Measurements from ENCODE around the gene SPATA12.

SPATA12 gene

DNA sequence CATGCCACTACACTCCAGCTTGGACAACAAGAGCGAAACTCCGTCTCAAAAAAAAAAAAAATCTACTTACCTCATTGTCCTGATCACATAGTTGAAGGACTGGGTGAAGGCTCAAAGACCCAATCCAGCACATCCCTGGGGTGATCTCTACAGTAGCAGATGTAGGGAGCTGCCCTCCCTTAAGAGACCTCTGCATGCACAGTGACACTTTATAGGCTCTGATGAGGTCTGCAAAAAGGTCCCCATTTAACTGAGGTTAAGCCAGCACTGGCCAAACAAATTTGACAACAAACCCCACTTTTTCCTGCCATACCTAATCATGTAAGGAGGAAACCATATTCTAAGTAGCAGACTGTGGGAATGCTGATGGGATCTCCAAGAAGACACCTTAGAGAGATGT is 31.1 kb upstream of the SPATA12 start:
- H2AFZ ChIP-seq (ENCODE audit: low read depth, low read length, severe bottlenecking): no peak overlapping the region
- no peaks in the 10 kb centered on the region for H4K20me1 ChIP-seq (ENCODE audit: low read depth, low read length)
- no peaks in the 10 kb centered on the region for H3F3A ChIP-seq (ENCODE audit: insufficient read depth)
- H3K27me3 ChIP-seq (ENCODE audit: low read length): no peaks in the 10 kb centered on the region
- H3K36me3 ChIP-seq (ENCODE audit: low read length): no peaks in the 10 kb centered on the region
- H3K27ac ChIP-seq (ENCODE audit: low read depth, low read length): no peak overlapping the region
- H3K79me2 ChIP-seq (ENCODE audit: insufficient read depth, low read length): no peaks in the 10 kb centered on the region
- TF ChIP-seq EZH2phosphoT487 (conservative IDR thresholded peaks at IDR 0.05; ENCODE audit: low read length): no peak
- TF ChIP-seq, protein P1, sequence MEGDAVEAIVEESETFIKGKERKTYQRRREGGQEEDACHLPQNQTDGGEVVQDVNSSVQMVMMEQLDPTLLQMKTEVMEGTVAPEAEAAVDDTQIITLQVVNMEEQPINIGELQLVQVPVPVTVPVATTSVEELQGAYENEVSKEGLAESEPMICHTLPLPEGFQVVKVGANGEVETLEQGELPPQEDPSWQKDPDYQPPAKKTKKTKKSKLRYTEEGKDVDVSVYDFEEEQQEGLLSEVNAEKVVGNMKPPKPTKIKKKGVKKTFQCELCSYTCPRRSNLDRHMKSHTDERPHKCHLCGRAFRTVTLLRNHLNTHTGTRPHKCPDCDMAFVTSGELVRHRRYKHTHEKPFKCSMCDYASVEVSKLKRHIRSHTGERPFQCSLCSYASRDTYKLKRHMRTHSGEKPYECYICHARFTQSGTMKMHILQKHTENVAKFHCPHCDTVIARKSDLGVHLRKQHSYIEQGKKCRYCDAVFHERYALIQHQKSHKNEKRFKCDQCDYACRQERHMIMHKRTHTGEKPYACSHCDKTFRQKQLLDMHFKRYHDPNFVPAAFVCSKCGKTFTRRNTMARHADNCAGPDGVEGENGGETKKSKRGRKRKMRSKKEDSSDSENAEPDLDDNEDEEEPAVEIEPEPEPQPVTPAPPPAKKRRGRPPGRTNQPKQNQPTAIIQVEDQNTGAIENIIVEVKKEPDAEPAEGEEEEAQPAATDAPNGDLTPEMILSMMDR (IDR thresholded peaks at IDR 0.05; ENCODE audit: insufficient read depth, low read length, poor library complexity, severe bottlenecking): no peak
- no peak overlapping the region for H3K4me3 ChIP-seq (ENCODE audit: insufficient read depth, low read length, poor library complexity, severe bottlenecking)
- no peaks in the 10 kb centered on the region for H3K9me3 ChIP-seq (ENCODE audit: insufficient read depth, low read length)
- no peak overlapping the region for H3K4me2 ChIP-seq (ENCODE audit: low read depth, low read length, poor library complexity, severe bottlenecking)
- no peak overlapping the region for H3K9ac ChIP-seq (ENCODE audit: low read length)
- H3K9me2 ChIP-seq (replicated peaks; ENCODE audit: insufficient read depth, low read length): no peaks in the 10 kb centered on the region

DNA sequence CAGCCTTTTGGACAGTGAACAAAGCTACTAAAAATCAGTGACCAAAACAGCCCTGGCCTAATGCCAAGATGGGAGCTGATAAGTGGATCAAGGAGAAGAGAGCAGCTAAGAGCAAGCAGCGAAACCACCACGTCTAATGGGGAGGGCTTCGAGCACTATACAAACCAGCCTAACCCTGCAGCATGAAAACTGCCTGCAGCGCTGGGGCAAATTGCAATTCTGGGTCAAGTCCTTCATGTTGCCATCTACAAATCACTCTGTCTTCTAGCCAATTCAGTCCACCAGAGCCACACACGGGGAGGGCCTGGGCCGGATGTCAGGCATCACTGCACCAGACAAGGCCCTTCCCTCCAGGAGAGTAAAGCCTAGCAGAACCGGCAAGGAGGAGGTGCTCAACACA is 30.5 kb upstream of the SPATA12 start:
- Histone ChIP-seq H3K27me3 (ENCODE audit: low read length) (no peaks in the 10 kb centered on the region), H3K79me2 (ENCODE audit: insufficient read depth, low read length) (no peaks in the 10 kb centered on the region), H3K9me2 (replicated peaks; ENCODE audit: insufficient read depth, low read length) (no peaks in the 10 kb centered on the region), H3K9ac (ENCODE audit: low read length) (no peak overlapping the region), H4K20me1 (ENCODE audit: low read depth, low read length) (no peaks in the 10 kb centered on the region), H3K9me3 (ENCODE audit: insufficient read depth, low read length) (no peaks in the 10 kb centered on the region), H3K27ac (ENCODE audit: low read depth, low read length) (no peak overlapping the region), H3K4me2 (ENCODE audit: low read depth, low read length, poor library complexity, severe bottlenecking) (no peak overlapping the region), H3K4me3 (ENCODE audit: insufficient read depth, low read length, poor library complexity, severe bottlenecking) (no peak overlapping the region), H3K36me3 (ENCODE audit: low read length) (no peaks in the 10 kb centered on the region), H3F3A (ENCODE audit: insufficient read depth) (no peaks in the 10 kb centered on the region), H2AFZ (ENCODE audit: low read depth, low read length, severe bottlenecking) (no peak overlapping the region)
- TF ChIP-seq, protein P1 (IDR thresholded peaks at IDR 0.05; ENCODE audit: insufficient read depth, low read length, poor library complexity, severe bottlenecking): no peak
- no peak for TF ChIP-seq EZH2phosphoT487 (conservative IDR thresholded peaks at IDR 0.05; ENCODE audit: low read length)

DNA sequence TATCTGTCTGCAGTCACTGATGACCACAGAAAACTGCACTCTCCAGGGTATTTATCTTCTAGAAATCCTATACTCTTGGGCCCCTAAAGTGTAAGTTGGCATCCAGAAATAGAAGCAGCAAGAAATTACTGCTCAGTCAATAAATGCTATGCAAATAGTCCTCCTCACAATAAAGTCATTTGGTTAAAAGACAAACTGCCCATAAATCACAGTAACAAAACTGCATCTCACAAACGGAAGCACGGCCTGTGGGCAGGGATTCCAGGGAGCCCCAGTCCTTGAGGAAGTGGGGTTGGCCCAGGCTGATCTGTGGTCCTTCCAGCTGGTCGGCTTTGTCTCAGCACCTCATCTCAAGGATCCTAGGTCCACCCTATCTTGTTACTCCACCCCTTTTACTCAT is 29.7 kb upstream of the SPATA12 start:
- Histone ChIP-seq H3K27me3 (ENCODE audit: low read length) (no peaks in the 10 kb centered on the region), H3K4me3 (ENCODE audit: insufficient read depth, low read length, poor library complexity, severe bottlenecking) (no peak overlapping the region), H3K27ac (ENCODE audit: low read depth, low read length) (no peak overlapping the region), H3K36me3 (ENCODE audit: low read length) (no peaks in the 10 kb centered on the region), H3K9me3 (ENCODE audit: insufficient read depth, low read length) (no peaks in the 10 kb centered on the region), H3K9me2 (replicated peaks; ENCODE audit: insufficient read depth, low read length) (no peaks in the 10 kb centered on the region), H3F3A (ENCODE audit: insufficient read depth) (no peaks in the 10 kb centered on the region), H3K4me2 (ENCODE audit: low read depth, low read length, poor library complexity, severe bottlenecking) (no peak overlapping the region), H2AFZ (ENCODE audit: low read depth, low read length, severe bottlenecking) (no peak overlapping the region), H3K9ac (ENCODE audit: low read length) (no peak overlapping the region), H4K20me1 (ENCODE audit: low read depth, low read length) (no peaks in the 10 kb centered on the region), H3K79me2 (ENCODE audit: insufficient read depth, low read length) (no peaks in the 10 kb centered on the region)
- TF ChIP-seq, protein P1 (IDR thresholded peaks at IDR 0.05; ENCODE audit: insufficient read depth, low read length, poor library complexity, severe bottlenecking): no peak
- no peak for TF ChIP-seq EZH2phosphoT487 (conservative IDR thresholded peaks at IDR 0.05; ENCODE audit: low read length)
